SHP77 (cell line): ENCODE measurements around the gene PLEKHG7.
"Not testable (repeated sequence)": the region's sequence is repeated elsewhere in the genome, so short reads cannot be mapped to it uniquely, and the experiment has no call there.

Experiments used
- DNase-seq, 2 experiments: peaks; one replicate each; lab custom pipeline; 2025; lab: John Stamatoyannopoulos, UW

PLEKHG7 gene

GRCh38 chr12:92702754-92703679 lies at the start of gene PLEKHG7:
Gene PLEKHG7, plus strand, starts transcription at chr12:92702989. Its CDS starts 3,643 bp downstream, at chr12:92706632.
- no peak for DNase-seq

- DNase-seq: not testable (repeated sequence)
These were observed 48.5 kb upstream of the PLEKHG7 start for GRCh38 chr12:92654256-92654655.

- DNase-seq: no peak
These were observed 47.9 kb upstream of the PLEKHG7 start for GRCh38 chr12:92654929-92655328.

GRCh38 chr12:92656911-92657310 lies 45.9 kb upstream of the PLEKHG7 start:
- DNase-seq: no peak

GRCh38 chr12:92657770-92658169 lies 45.0 kb upstream of the PLEKHG7 start:
- DNase-seq: no peak

- DNase-seq: no peak
These were observed 44.2 kb upstream of the PLEKHG7 start for GRCh38 chr12:92658611-92659010.

GRCh38 chr12:92661269-92661668 lies 41.5 kb upstream of the PLEKHG7 start:
- no peak for DNase-seq

GRCh38 chr12:92665496-92665895 lies 37.3 kb upstream of the PLEKHG7 start:
- DNase-seq: no peak

- DNase-seq: no peak
These were observed 34.0 kb upstream of the PLEKHG7 start for GRCh38 chr12:92668739-92669138.

- DNase-seq: not testable (repeated sequence)
These were observed 31.3 kb upstream of the PLEKHG7 start for GRCh38 chr12:92671524-92671923.

- no peak for DNase-seq
These were observed 29.0 kb upstream of the PLEKHG7 start for GRCh38 chr12:92673756-92674155.

- DNase-seq: no peak
These were observed 28.3 kb upstream of the PLEKHG7 start for GRCh38 chr12:92674500-92674899.

- DNase-seq: no peak
These were observed 27.5 kb upstream of the PLEKHG7 start for GRCh38 chr12:92675092-92675865.

- DNase-seq: no peak
These were observed 26.1 kb upstream of the PLEKHG7 start for GRCh38 chr12:92676710-92677109.

GRCh38 chr12:92690601-92691000 lies 12.2 kb upstream of the PLEKHG7 start:
- DNase-seq: no peak

- no peak for DNase-seq
These were observed 7.7 kb upstream of the PLEKHG7 start for GRCh38 chr12:92695056-92695455.

- DNase-seq: no peak
These were observed 7.2 kb upstream of the PLEKHG7 start for GRCh38 chr12:92695577-92695976.

GRCh38 chr12:92696216-92696615 lies 6.6 kb upstream of the PLEKHG7 start:
- no peak for DNase-seq

- no peak for DNase-seq
These were observed 4.3 kb upstream of the PLEKHG7 start for GRCh38 chr12:92698474-92698873.

- no peak for DNase-seq
These were observed 1.3 kb upstream of the PLEKHG7 start for GRCh38 chr12:92701441-92701840.

GRCh38 chr12:92703786-92704185 lies 997 bp downstream of the PLEKHG7 start:
- no peak for DNase-seq

GRCh38 chr12:92706594-92706993 lies 3.8 kb downstream of the PLEKHG7 start:
- DNase-seq: no peak

GRCh38 chr12:92707926-92708325 lies 5.1 kb downstream of the PLEKHG7 start:
- DNase-seq: no peak
